HG02610 (cell line): ENCODE measurements around the gene EFEMP2.
A peak's percentile ranks its signal among the peaks of the same experiment; 100 is the strongest.

Experiments used
- ATAC-seq: cut with Tn5 transposase; IDR thresholded peaks from one replicate; pipeline ENCODE4 v1.9.1; 2021; ENCODE audit warnings: mild to moderate bottlenecking, moderate library complexity; ENCODE audit not compliant: unreplicated experiment

The EFEMP2 gene

GRCh38 chr11:65867284-65868071, 5.1 kb downstream of the EFEMP2 start:
- no peak for ATAC-seq

- ATAC-seq: no peak
Measured at GRCh38 chr11:65866509-65867283, 5.9 kb downstream of the EFEMP2 start.

DNA sequence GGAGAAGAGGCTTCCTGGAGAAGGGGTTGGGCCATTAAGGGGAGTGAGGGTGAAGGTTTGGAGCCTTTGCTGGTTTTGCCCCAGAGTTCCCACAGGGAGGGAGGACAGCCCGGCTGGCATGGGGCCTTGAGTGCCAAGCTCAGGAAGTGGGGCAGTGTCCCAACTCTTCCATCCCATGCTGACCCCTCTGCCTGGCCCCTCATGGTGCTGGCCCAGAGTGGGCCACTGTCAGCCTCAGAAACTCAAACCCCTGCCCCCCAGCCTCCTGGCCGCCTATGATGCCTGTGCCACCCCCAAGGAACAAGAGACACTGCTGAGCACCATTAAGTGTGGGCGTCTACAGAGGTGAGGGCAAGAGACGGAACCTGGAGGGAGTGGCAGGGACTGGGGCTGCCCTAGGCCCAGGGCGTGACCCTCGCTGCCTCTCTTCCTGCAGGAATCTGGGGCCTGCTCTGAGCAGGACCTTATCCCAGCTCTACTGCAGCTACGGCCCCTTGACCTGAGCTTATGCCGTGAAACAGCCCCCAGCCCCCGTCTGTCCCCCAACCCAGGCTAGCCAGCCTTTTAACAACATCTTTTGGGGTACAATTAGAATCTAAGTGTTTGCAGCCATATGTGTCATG, 6.9 kb downstream of the EFEMP2 start:
- ATAC-seq: no peak

DNA sequence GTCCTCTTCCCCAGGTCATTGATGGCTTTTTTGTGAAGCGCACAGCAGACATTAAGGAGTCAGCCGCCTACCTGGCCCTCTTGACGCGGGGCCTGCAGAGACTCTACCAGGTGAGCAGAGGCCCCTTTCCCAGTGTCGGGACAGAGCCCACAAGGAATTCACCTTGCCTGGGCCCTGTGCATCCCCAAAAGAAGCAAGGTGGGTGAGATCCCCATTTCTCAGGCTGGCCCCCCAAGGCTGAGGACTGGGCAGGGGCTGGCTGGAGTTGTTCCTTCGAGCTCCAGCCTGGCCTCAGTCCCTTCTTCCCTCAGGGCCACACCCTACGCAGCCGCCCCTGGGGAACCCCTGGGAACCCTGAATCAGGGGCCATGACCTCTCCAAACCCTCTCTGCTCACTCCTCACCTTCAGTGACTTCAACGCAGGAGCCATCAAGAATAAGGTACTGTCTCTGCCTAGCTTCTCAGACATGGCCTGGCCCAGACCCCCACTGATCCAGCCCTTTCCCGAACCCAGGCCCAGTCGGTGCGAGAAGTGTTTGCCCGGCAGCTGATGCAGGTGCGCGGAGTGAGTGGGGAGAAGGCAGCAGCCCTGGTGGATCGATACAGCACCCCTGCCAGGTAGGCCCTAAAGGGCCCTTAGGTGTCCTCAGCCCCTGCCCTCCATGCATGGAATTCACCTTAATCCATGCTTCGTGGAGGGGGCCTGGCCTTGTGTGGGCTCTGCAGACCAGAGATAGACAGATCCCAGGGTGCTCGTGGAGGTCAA, 7.7 kb downstream of the EFEMP2 start:
- no peak for ATAC-seq

GRCh38 chr11:65863889-65864705, 8.5 kb downstream of the EFEMP2 start:
- ATAC-seq: no peak

DNA sequence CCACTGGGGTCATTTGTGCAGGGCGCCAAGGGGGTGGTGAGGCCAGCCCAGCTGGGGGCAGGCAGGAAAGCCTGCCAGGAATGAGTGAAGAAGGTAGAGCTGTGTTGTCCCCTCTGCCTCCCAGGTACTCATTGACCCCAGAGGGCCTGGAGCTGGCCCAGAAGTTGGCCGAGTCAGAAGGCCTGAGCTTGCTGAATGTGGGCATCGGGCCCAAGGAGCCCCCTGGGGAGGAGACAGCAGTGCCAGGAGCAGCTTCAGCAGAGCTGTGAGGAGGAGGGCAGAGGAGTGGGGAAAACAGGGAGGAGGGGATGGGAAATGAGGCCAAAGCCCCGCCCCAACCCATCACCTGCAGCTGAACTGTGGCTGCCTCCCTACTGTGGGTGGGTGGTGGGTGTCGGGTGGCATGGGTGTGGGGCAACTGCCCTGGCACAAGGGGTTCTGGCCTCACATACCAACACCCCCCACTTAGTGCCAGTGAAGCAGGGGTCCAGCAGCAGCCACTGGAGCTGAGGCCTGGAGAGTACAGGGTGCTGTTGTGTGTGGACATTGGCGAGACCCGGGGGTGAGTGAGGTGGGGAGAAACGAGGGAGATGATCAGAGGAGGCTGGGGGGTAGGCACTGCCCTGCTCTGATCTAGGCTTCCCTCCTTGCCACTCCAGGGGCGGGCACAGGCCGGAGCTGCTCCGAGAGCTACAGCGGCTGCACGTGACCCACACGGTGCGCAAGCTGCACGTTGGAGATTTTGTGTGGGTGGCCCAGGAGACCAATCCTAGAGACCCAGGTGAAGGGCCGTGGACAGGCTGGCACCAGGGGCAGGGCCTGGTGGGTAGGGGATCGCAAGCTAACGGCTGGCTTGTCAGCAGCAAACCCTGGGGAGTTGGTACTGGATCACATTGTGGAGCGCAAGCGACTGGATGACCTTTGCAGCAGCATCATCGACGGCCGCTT, 9.4 kb downstream of the EFEMP2 start:
- no peak for ATAC-seq

GRCh38 chr11:65862191-65862735, 10.3 kb downstream of the EFEMP2 start:
- ATAC-seq: no peak

- no peak for ATAC-seq
Measured at GRCh38 chr11:65861533-65862183, 10.9 kb downstream of the EFEMP2 start.

DNA sequence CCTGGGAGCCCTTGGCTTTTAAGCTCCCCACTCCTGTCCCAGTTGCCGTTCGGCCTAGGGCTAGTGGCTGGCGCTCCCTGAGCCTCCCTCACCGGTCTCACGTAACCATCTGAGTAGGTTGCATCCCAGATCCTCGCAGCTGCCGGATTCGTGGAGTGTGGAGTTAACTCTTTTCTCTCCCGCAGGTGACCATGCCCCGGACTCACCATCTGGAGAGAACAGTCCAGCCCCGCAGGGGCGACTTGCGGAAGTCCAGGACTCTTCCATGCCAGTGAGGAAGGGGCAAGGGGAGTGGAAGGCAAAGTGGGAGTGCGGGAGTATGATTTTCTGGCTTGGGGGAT, 11.5 kb downstream of the EFEMP2 start:
- ATAC-seq: no peak

GRCh38 chr11:65860278-65861164, 12.1 kb downstream of the EFEMP2 start, which contains the start of gene MUS81:
Gene MUS81, plus strand, starts transcription at chr11:65860433. Its CDS starts 321 bp downstream, at chr11:65860754.
- peak; percentile 26 for ATAC-seq

DNA sequence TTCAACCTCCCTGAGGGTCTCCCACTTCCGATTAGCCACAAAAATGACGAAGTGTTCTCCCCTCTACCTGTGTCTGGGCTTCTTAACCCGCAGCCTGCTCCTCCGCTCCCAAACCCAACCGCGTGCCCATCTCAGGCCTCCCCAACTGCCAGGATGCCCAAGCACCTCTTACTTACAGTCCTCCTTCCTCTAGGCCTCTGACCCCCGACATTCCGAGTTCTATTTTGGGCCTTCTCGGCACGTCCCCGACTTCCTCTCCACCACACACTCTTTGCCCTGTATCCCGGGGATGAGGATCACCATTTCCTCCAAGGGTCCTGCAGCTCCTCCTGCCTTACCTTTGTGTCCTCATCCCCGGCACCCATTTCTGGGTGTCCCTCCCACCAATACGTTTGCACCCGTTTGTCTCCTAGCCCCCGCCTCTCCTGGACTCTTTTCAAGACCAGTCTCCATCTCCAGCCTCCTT, 12.8 kb downstream of the EFEMP2 start:
- ATAC-seq: no peak

GRCh38 chr11:65859095-65859811, 13.3 kb downstream of the EFEMP2 start:
- ATAC-seq: peak; percentile 62

DNA sequence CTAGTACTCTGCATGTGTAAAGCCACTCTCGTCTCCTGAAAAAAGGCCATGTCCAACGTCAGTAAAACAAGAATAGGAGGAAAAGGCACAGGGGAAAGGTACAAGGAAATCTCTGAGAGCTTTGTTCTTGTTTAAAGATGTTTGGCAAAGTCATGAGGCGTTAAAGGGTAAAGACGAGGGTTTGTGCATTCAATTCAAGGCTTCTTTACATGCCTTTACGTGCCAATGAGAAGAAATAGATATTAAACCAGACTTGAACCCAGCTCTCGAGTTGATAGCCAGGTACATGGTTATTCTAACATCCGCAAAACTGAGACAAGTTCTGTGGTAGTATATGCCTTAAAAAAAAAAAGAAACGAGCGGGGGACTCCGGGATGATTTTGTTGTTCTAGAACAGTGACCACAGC, 13.9 kb downstream of the EFEMP2 start:
- ATAC-seq: no peak

DNA sequence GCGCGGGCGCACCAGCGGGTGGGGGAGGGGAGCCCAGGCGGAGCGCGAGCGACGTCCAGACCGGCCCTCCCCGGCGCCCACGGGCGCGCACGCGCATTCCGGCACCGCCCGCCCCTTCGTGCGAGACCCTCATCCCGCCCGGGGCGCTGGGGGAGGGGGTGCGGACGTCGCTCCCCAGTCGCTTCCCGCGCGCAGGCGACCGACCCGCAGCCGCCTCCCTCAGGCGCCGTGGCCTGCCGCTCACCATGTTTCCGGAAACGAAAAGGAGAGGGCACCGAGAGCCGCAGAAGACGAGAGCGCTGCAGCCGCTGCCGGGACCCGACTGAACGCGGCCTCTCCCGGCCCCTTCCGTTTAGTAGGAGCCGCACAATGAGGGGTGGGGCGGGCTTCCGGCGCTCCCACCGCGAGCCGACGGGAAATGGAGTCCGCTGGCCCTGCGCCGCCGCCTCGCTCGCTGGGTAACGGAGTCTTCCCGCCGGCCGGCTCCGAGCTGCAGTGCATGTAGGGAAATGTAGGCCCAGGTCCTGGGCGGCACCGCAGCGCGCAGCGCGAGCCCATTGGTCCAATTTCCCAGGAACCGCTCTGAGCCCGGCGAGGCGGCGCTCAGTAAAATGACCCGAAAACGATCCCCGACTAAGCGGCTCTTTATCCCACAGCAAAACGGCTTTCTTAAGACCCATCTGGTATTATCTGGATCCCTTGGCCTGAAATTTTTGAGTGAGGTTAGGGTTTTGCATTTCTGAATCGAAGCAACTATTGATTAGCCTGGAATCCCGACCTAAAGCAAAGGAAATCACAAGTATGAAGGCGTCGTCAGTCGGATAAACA, 14.5 kb downstream of the EFEMP2 start, which contains the start of gene CFL1:
Gene CFL1, minus strand, starts transcription at position 328 of the 828 bp plus-strand sequence. Its CDS starts 81 bp downstream, at position 247.
- peak; percentile 43 for ATAC-seq

DNA sequence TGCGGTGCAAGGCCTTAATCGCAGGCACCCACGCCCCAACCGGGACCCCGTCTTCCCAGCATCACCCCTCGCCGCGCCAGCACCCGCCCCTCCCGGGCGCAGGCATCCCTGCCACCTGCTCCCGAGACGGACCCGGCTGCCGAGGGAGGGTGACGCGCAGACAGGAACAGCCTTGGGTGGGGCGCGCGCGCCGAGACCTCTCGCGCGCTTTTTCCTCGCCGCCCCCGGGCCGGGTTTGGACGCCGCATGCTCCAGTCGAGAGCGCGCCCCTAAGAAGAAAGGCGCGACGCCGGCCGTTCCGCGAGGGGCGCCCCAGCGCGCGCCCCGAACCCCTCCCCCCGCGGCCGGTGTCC, 15.1 kb downstream of the EFEMP2 start:
- no peak for ATAC-seq
